DLD1 (cell line): ENCODE data around the gene ONECUT1.

Experiments used
- in situ Hi-C: cut with HindIII; loops from 2 replicates; pipeline ENCODE4 v1.10.0; 2017; ENCODE audit warnings: low sequenced_read_pairs

The ONECUT1 gene

DNA sequence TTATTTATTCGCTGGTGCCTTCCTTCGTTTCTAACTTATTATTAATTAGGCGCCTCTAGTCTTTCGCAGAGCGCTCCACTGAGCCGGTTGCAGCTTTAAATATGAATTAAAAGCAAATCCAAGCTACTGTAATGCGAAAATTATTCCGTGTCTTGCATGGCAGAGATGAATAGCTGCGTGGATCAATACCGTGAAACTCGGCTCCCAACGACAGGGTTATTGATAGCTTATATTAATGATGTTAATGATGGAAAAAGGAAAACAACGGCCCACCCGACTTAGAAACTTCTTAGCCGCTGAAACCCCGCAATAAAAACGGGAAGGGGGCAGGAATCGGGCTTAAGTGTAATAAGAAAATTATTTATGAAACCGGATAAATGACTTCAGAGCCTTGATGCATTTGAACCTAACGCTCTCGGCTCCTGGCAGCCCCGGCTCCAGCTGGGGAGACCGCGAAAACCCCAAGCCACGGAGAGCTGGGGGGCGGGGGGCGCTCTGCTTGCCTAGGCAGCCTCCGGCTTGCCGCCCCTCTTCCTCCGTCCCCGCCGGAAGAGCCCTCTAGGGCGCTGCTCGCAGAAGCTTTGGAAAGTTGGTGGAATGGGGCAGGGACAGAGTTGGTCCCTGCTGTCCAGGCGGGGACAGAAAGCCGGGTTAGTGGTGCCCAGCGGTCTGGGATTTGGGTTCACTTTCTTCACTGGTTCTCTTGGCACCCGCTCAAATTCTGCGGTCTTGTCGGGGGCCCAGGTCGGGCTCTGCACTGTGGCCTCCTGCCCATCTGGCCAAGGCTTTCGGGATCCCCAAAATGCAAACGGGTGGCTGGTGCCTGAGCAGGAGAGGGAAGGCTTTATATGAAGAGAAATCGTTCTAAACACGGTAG is 7.7 kb upstream of the ONECUT1 start:
- in situ Hi-C loops: no loop called here

DNA sequence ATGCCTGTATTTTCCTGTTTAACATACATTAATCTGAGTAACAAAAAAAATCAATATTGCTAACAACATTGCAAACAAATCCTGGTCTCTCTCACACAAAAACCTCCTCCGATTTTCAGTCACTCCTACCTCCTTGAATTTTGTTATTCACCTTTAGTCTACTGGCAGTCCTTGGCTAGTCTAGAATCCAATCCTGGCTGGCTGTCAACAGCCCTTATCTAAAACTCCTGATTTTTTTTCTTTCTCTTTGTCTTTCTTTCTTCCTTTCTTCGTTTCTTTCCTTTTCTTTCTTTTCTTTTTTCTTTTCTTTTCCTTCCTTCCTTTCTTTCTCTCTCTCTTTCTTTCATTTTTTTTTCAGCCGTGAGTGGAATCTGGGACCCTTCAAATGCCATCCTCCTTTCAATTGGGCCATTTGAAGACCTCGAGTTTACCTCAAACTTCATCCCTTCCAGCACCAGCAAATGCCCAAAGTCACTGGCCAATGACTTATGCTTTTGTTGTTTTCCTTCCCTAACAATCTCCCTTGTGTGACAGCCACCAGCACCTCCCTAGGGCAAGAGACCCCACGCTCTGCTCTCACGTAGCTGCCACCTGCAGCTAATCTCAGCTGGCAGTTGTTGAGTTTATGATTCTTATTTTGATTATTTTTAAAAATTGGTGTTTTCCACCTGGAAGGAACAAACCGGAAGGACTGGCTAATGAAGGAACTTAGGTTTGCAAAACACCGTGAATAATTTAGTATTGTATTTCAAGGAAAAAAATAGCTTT is 6.8 kb upstream of the ONECUT1 start:
- in situ Hi-C loops: no loop called here

DNA sequence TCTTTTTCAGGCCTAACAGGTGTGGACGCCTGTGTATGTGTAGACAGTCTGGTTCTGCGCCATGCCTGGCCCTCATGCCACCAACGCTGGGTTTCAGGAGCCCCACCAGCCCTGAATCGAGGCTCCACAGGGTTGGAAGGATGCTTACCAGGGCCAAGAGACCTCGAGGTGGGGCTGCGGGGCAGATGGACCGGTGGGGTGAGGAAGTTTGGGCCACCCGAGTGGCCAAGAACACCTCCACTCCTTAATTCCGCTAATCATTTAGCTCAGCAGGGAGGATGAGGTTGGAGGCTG is 6.0 kb upstream of the ONECUT1 start:
- in situ Hi-C loops: no loop called here

DNA sequence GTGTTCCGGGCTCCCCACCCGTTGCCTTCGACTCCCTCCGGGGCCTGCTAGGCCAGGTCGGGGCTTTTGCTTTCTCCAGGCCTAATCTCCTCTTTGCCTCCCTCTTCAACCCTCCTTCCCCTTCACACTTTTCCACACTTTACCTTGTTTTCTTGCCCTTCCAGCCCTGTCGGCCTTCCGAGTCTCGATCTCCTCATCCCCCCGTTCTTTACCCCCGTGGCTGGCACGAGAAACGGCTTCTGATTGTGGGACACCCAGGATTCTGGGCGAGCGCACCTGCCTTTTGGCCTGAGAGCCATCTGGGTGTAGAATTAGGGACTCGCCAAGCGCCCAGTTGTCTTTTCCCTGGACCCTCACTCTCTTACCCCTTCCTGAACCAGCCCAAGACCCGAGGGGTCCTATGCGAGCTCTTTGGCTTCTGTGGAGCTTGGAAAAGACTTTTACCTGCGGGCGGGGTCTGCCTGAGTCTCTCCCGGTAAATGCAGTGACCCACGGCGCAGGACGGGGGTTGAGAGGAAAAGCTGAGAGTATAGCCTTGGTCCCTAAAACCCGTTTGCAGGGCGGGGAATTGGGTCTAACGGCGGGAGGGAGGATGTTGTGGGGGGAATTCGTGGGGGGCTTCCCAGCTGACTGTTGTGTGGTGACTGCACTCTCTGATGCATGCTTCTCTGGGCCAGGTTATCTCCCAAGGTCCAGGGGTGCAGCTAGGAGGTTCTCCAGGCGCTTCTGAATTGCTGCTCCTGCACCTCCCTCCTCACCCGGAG is 5.5 kb upstream of the ONECUT1 start:
- in situ Hi-C loops: no loop called here

DNA sequence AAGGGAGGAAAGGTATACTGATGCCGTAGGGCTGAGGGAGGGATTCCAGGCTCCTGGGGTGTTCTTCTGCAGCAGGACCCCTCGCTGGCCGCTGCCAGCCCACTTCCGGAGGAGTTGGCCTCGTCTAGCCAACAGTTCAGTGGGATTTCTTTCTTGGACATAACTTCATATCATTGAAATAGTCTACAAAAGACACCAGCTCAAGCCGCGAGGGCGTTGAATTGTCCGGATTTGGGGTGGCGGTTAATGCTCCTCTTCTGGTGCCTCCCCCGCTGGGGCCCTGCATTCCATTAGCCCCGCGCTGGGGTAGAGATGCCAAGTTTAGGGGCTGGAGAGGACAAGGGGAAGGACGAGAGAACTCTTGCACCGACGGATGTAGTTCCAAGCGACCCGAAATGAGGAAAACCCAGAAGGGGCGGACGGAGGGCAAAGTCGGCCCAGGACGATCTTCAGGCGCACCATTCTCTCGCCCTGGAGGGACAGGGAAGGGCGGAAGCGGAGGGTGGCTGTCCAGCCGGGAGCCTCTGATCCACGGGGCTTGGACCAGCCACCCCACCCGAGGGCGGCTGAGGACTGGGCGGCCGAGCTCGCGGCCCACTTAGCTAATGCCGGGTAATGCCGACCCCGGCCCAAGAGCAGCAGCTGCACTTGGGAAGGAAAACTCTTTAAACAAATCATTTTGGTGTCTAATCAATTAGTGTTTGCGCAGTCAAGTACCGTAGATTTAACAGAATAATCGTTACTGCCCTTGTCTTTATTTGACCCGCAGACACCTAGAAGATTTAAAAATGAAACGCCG is 4.7 kb upstream of the ONECUT1 start:
- in situ Hi-C loops: no loop called here

DNA sequence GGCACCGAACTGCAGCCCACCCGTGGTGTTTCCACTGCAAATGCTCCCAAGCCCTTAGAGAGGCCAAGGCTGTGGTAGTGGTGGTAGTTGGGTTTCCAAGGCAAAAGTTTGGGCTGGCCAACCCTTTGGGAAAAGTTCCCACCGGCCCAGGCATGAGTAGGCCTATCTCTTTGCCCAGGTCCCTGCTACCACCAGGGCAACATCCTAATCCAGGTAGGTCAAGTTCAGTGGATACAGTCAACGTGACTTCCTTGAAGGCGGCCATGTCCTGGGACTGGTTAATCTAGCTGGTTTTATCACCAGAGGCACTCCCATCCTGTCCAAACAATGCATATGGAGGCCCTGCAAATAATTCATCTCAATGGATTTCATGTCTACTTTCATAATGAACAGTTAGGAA is 1.6 kb upstream of the ONECUT1 start:
- in situ Hi-C loops: no loop called here

DNA sequence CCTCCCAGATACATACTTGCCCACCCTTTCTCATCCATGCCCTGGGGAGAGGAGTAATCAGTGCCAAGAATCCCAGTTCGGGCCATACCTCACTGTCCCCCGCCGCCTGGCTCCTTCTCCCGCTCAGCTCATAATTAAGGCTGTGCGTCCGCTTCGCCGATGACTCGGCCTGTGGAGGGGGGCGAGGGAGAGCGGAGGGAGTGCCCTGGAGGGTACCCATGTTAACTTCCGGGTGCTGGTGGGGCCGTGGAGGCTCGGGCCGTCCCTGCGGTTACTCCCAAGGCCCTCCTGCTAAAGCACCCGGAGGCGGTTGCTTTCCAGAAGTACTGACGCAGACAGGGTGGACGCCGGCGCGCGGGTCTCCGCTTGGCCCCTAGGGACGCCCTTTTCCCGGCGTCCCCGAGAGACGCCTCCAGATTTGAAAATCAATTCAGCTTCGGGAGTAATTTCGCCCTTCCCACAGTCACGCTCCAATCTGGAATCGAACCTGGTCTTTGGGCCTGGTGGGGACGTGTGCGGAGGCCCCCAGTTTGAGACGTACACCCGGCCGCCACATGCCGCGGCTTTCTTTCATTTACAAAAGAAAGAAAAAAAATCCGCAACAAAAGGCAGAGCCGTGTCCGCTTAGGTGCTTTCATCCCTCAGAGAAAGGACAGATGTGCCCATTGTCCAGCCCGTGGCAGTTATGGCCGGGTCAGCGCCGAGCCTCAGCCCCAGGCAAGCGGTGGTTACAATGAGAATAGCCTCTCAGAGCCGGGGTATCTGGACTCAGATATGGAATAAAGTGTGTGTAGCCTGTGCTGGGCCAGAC is 1.0 kb upstream of the ONECUT1 start:
- in situ Hi-C loops: no loop called here

DNA sequence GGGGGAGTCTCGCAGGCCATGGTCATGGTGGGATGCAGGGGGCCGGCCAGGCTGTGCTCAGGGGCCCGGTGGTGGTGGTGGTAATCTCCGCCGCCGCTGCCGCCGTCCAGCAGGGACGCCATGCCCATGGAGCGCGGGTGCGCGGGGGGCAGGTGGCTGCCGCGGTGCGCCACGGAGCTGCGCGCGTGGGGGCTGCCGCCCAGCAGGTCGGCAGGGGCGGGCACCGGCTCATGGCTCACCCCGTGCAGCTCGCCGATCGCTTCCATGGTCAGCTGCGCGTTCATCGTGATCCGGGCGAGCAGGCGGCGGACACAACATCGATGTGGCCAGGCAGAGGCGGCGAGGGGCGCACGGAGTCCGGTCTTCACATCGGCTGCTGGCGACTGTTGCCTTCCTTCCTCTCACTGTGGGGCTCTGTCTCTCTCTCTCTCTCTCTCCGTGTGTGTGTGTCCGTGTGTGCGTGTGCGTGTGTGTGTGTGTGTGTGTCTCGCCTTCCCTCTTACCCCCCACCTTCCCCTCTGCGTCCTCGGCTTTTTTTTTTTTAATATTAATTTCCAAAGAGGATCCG is 451 bp downstream of the ONECUT1 start:
- in situ Hi-C loops: no loop called here

DNA sequence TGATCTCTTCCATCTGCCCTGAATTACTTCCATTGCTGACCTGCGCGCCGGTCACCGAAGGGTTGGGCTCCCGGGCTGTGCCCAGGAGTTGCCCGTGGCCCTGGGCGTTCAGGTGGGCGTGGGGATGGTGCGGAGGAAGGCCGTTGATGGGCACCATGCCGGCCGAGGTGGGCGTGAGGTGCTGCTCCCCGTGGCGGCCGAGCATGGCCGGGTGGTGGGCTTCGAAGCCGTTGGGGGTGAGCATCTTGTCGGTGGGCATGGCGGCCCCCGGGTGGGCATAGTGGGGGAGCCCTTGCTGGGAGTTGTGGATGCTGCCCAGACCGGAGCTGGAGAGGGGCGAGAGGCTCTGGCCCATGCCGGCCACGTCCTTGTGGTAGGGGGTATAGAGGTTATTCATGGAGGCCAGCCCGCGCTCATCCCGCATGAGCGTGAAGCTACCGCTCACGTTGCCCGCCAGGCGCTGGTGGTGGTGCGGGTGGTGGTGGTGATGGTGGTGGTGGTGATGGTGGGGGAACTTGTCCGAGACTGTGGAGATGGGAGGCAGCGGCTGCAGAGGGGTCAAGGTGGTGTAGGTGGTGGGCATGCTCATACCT is 1.0 kb downstream of the ONECUT1 start:
- in situ Hi-C loops: no loop called here

DNA sequence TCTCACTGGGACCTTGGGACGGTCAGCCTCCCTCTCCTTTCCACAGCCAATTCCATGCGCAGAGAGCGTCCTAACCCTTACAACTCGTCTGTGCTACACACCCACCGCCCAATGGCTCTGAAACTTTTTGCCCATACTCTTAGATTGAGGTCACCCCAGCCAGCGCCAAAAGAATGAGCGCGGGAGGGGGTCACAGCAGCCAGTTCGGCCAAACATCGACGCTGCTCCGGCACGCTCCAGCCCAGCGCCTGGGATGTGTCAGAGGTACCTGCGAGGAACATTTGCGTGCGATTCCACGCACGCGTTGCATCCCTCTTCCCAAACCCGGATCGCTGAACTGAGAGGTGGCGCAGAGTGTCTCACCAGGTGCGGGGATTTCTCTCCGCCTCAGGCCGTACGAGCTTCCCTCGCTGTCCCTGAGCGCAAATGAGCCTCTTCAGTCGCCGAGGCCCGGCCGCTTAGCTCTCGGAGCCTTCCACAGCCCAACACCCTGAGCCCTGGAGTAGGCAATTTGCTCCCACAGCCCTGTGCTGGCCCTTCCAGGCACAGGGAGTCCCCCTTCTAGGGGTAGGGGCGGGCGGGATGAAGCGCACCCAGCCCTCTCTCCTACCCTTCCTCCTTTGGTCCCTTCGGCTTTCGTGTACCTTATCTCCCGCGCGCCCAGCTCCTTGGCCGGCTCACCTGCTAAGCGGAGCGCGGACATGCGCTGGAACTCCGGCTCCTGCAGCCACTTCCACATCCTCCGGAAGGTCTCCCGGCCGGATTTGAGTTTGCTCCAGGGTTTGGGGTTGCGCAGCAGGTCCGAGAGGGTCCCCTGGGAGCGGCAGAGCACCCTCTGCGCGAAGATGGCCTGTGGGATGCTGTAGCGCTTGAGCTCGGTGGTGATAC is 1.8 kb downstream of the ONECUT1 start:
- in situ Hi-C loops: no loop called here

DNA sequence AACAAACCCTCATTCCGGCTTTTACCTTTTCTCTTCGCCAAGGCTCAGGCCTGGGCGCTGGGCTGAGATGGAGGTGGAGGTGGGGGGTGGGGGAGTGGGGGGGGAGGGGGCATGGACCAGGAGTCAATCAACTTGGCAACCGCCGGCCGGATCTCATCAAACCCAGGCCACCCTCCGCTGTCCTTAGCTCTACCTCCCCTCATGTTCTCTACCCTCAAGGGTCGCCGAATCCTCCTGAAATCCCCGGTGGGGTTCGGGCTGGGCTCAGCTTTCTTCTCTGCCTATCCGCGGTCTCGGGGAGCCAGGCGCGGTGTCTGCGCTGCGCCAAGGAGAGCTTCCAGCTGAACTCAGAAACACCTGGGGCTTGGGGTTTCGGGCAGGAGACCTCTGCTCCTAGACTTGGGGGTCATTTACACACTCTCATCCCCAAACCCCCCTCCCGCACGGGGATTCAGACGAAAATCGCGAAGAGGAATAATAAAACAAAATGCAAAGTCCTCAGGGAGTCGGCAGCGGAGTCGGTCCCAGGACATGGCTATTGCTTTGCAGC is 2.5 kb downstream of the ONECUT1 start:
- in situ Hi-C loops: no loop called here

DNA sequence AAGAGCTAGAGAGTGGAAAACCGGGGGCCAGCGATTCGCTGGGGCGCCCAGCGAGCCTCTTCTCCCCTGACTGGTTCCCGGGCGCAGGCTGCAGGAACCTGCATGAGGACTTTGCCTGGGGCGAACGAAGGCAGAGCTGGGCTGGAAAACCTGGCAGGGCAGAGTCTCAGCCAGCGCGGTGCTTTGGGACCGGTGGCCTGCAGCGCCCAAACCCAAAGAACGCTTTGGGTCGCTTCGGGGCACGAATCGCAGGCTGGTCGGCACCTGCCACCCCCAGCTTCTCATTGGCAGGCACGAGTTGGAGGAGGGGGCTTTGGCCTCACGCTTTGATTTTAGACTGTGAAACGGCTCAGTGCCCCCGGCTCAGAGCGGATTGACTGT is 3.0 kb downstream of the ONECUT1 start:
- in situ Hi-C loops: no loop called here

DNA sequence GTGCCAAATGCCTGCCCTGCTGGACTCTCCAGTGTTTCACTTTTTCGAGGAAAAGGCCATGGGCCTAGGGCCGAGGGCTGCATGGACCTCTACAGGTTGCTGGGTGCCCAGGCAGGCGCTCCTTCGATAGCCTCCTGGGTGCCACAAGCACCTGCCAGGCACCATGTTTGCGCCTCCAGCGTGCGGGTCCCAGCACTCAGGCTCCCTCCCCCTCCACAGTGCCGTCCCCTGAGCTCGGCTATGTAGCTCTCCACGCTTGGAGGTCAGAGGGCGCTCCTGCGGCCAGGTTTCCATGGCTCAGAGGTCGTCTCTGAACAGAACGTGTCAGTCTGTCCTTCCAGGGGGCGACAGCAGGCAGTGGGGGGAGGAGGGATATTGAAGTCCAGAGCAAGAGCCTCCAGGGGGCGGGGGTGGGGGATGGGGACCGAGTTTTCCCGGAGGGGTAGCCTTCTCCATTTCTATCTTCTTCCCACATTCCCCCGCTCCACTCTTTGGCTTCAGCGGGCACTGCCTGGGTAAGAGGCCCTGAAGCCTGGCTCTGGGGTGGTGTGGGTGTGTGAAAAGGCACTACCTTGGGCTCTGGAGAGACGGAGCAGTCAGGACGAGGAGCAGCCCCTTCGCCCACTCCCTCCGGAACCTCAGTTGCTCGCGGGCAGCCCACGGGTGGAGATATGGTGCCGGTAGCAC is 3.6 kb downstream of the ONECUT1 start:
- in situ Hi-C loops: no loop called here

DNA sequence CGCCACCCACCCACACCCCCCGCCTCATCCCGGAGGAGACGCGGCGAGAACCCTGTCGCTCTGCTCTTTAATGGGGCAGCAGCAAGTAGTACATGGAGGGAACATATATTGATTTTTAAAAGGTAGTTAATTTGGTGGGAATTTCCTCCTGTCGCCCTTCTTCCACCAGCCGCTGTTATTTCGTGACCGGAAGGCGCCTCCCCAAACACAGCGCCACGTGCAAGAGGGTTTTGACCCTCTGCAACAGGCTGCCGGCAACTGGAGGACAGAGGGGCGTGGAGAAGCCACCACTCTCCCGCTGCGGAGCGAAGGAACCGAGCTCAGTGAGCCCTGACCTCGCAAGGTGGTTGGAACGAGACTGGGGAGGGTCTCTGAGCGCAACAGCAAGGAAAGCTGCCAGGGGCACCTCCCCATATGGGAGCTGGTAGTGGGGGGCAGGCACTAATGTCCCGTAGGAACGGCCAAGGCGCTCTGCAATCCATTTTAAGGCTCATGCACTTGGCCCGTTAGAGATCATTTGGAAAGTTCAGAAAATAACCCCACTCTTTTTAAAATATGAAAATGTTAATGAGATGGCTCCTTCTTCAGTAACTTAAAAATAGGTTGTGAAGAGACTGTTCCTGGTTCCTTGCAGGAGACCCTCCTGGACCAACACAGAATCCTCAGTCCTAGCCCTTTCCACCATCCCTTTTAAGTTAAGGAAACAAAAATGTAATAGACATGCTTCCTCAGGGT is 4.3 kb downstream of the ONECUT1 start:
- in situ Hi-C loops: no loop called here

DNA sequence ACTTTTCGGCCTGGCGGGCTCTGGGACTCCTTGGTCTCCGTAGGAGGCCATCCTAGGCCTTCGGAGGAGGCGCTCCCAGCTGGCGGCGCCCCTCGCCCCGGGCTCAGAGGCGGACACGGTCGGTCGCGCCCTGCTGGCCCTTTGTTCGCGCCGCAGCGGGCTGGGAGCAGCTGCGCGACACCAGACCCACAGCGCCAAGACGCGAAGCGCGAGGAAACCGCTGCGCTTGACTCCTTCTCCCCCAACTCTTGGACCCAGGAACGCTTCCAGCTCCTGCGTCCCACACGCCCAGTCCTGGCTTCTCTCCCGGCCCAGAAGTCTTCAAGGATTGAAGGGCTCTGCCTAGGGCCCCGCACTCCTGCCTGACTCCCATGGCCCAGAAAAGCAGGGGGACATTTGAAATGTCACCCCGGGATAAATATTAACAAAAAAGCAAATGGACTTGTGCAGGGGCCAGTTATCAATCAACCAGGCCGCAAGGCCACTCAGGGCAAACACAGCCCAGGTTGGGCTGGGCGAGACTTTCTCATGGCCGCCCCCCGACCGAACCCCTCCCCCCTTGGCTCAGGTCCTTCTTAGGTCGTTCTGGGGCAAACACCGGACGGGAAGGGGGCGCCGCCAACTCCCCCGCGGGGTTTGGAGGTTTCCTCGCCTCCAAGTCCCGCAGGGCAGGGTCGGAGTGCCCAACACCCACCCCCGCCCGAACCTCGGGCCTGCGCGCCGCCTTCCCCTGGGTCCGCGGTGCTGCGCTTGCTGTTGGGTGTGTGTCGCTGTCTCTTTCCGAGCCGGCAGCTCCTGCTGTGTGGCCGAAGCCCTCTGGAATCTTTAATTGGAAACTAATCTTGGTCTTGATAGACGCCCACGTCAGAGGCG is 5.1 kb downstream of the ONECUT1 start:
- in situ Hi-C loops: no loop called here
